Natural killer cell (primary cell): ENCODE measurements around the gene C11orf98. TPM values are rescaled to one million over a fixed set of nuclear protein-coding genes. Genes with fewer than 3 reads are reported as not detected.
"Not testable (repeated sequence)": the region's sequence is repeated elsewhere in the genome, so short reads cannot be mapped to it uniquely, and the experiment has no call there.

Experiments
- ATAC-seq, 3 donors: fragments of 150-1000 bp in 2 of 3; fragments of 200-7000 bp in 1 of 3; cut with Tn5 transposase; 1 replicate in 1 of 3; 2 replicates in 2 of 3; pipeline ENCODE4 v1.10.0; 2021; ENCODE audit warnings: mild to moderate bottlenecking in 2 of 3, moderate library complexity in 2 of 3
- DNase-seq, 2 donors: peaks; one replicate each; pipeline versions ENCODE4 v3.0.0 to v3.0.0-alpha.2; 2013 to 2021; ENCODE audit warnings: mixed read lengths in 1 of 2
- H3K27ac ChIP-seq: one replicate; pipeline ENCODE4 v1.5.1; 2013; ENCODE audit warnings: mild to moderate bottlenecking, low read length
- H3K27me3 ChIP-seq: one replicate; pipeline ENCODE4 v1.6.1; 2013; ENCODE audit warnings: low read length; ENCODE audit not compliant: control insufficient read depth, insufficient read depth
- H3K36me3 ChIP-seq: one replicate; pipeline ENCODE4 v1.6.1; 2013; ENCODE audit warnings: low read length; ENCODE audit not compliant: control insufficient read depth, insufficient read depth
- H3K4me1 ChIP-seq: one replicate; pipeline ENCODE4 v1.6.1; 2013; ENCODE audit warnings: low read length; ENCODE audit not compliant: control insufficient read depth, insufficient read depth
- H3K4me3 ChIP-seq: one replicate; pipeline ENCODE4 v1.5.1; 2013; ENCODE audit warnings: low read length
- H3K9me3 ChIP-seq: one replicate; pipeline ENCODE4 v1.6.1; 2013; ENCODE audit warnings: low read length; ENCODE audit not compliant: control insufficient read depth, insufficient read depth
- H3K27ac Mint-ChIP-seq, 2 donors: one replicate each; pipeline ENCODE4 v1.8.0; 2022; ENCODE audit warnings: mild to moderate bottlenecking in 2 of 2, mixed read lengths in 2 of 2, moderate library complexity in 1 of 2
- H3K27me3 Mint-ChIP-seq, 2 donors: one replicate each; pipeline ENCODE4 v1.8.0; 2022; ENCODE audit warnings: low read depth in 2 of 2, mixed read lengths in 2 of 2
- H3K36me3 Mint-ChIP-seq: one replicate; pipeline ENCODE4 v1.8.0; 2022; ENCODE audit warnings: mixed read lengths
- H3K4me1 Mint-ChIP-seq, 2 donors: one replicate each; pipeline ENCODE4 v1.8.0; 2022; ENCODE audit warnings: mixed read lengths in 2 of 2
- H3K4me3 Mint-ChIP-seq: one replicate; pipeline ENCODE4 v1.8.0; 2022; ENCODE audit warnings: mild to moderate bottlenecking, moderate library complexity, mixed read lengths
- H3K9me3 Mint-ChIP-seq, 2 donors: one replicate each; pipeline ENCODE4 v1.8.0; 2022; ENCODE audit warnings: mixed read lengths in 2 of 2
- CTCF ChIP-seq: fragments of 200-600 bp; IDR thresholded peaks from one replicate; pipeline ENCODE4 v1.8.0; 2022; ENCODE audit warnings: antibody characterized with exemption
- WGBS: methylation state at CpG from one replicate; pipeline ENCODE4 v1.1.7; 2013; ENCODE audit warnings: missing lambda C conversion rate; ENCODE audit not compliant: insufficient coverage; 5-methylcytosine and 5-hydroxymethylcytosine counted together
- intact Hi-C: fragments of 100-400 bp; cut with micrococcal nuclease; formaldehyde crosslinking; loops from one replicate; pipeline ENCODE4 v1.14.2; 2022
- total RNA-seq, 4 donors: library from RNA; stranded (reverse); fragments of 120-200 nt in 1 of 4; gene quantifications; one replicate each; pipeline versions ENCODE4 v1.2.3 to v1.2.4, GENCODE V29; 2013 to 2022

The C11orf98 gene
- total RNA-seq, 3 donors from 2014 or later (not counting 1 experiment from before 2014, with no cell fraction given) = 36.5 to 57.9 (median 39.1) TPM

- intact Hi-C loops = loop anchor here (2.0 to 5.0 kb wide), 5 partner anchors 35 to 135 kb away; partner anchors contain the start of genes EEF1G, EML3, LBHD1 and ROM1
- H3K27me3 Mint-ChIP-seq = no peaks in the 10 kb centered on the region
- H3K9me3 Mint-ChIP-seq = no peaks in the 10 kb centered on the region
- peak overlapping the region; percentile 55 for H3K27ac ChIP-seq
- H3K36me3 ChIP-seq = peaks cover 6% of the 10 kb centered on the region
- peaks cover 50% of the 10 kb centered on the region for H3K4me1 ChIP-seq
- peak overlapping the region; percentile 91 to 97 for H3K27ac Mint-ChIP-seq
- DNase-seq = no peak
- H3K36me3 Mint-ChIP-seq = no peaks in the 10 kb centered on the region
- ATAC-seq = no peak
- H3K4me3 ChIP-seq = peak overlapping the region; percentile 70
- no peaks in the 10 kb centered on the region for H3K27me3 ChIP-seq
- WGBS = 90% methylated on average over 8 of the region's 8 CpGs
- H3K9me3 ChIP-seq = no peaks in the 10 kb centered on the region
- no peak for TF ChIP-seq CTCF
- peaks cover 36 to 41% of the 10 kb centered on the region in 2 donors for H3K4me1 Mint-ChIP-seq
- H3K4me3 Mint-ChIP-seq = peak overlapping the region; percentile 77
These were observed 41.8 kb upstream of the C11orf98 start for GRCh38 chr11:62706850-62707247.

- peak overlapping the region; percentile 70 for H3K4me3 ChIP-seq
These were observed 41.2 kb upstream of the C11orf98 start for GRCh38 chr11:62705880-62706849.

GRCh38 chr11:62705413-62705812 is 40.4 kb upstream of the C11orf98 start:
- Mint-ChIP-seq H3K27me3 (no peaks in the 10 kb centered on the region), H3K9me3 (no peaks in the 10 kb centered on the region), H3K27ac (peak overlapping the region; percentile 91 to 97), H3K36me3 (no peaks in the 10 kb centered on the region), H3K4me3 (peak overlapping the region; percentile 94), H3K4me1 (peaks cover 36 to 41% of the 10 kb centered on the region in 2 donors)
- WGBS = 75% methylated on average over 7 of the region's 7 CpGs
- peak overlapping the region; percentile 70 for H3K4me3 ChIP-seq
- no peaks in the 10 kb centered on the region for H3K27me3 ChIP-seq
- no peak for TF ChIP-seq CTCF
- ATAC-seq = no peak
- peaks cover under 1% of the 10 kb centered on the region for H3K36me3 ChIP-seq
- peaks cover 47% of the 10 kb centered on the region for H3K4me1 ChIP-seq
- H3K27ac ChIP-seq = peak overlapping the region; percentile 89
- intact Hi-C loops = loop anchor here (5.0 kb wide), 4 partner anchors 33 to 137 kb away; partner anchors contain the start of genes EEF1G, EML3, LBHD1 and ROM1
- H3K9me3 ChIP-seq = no peaks in the 10 kb centered on the region
- no peak for DNase-seq

More at GRCh38 chr11:62705880-62706849, 41.2 kb upstream of the C11orf98 start:
- Mint-ChIP-seq H3K9me3 (no peaks in the 10 kb centered on the region), H3K4me3 (peak overlapping the region; percentile 94), H3K27ac (peak overlapping the region; percentile 91 to 97), H3K36me3 (no peaks in the 10 kb centered on the region), H3K27me3 (no peaks in the 10 kb centered on the region), H3K4me1 (peaks cover 36 to 41% of the 10 kb centered on the region in 2 donors)
- intact Hi-C loops = loop anchor here (2.0 to 5.0 kb wide), 5 partner anchors 34 to 136 kb away; partner anchors contain the start of genes EEF1G, EML3, LBHD1 and ROM1
- WGBS = 7% methylated on average over 73 of the region's 73 CpGs
- Histone ChIP-seq H3K4me1 (peaks cover 50% of the 10 kb centered on the region), H3K36me3 (peaks cover 4% of the 10 kb centered on the region), H3K27ac (peak overlapping the region; percentile 89), H3K9me3 (no peaks in the 10 kb centered on the region), H3K27me3 (no peaks in the 10 kb centered on the region)
- peak; percentile 93 to 97 for DNase-seq
- ATAC-seq = peak; percentile 74 to 87 (median 77)
- TF ChIP-seq CTCF = no peak

- H3K27me3 ChIP-seq, H3K9me3 Mint-ChIP-seq, ATAC-seq, H3K36me3 Mint-ChIP-seq, H3K36me3 ChIP-seq, intact Hi-C loops, H3K4me3 Mint-ChIP-seq, H3K27ac Mint-ChIP-seq, H3K27ac ChIP-seq, DNase-seq, H3K9me3 ChIP-seq, H3K27me3 Mint-ChIP-seq, H3K4me3 ChIP-seq: not testable (repeated sequence)
- WGBS = 92% methylated on average over 4 of the region's 4 CpGs
- H3K4me1 ChIP-seq = peaks cover 36% of the 10 kb centered on the region
- peaks cover 24 to 29% of the 10 kb centered on the region in 2 donors for H3K4me1 Mint-ChIP-seq
These were observed 38.9 kb upstream of the C11orf98 start for GRCh38 chr11:62703921-62704320.
